Measurements from ENCODE around the gene RBM8A. TPM values are rescaled to one million over a fixed set of nuclear protein-coding genes. Genes with fewer than 3 reads are reported as not detected.
A peak's percentile ranks its signal among the peaks of the same experiment; 100 is the strongest.

RBM8A gene
- total and polyA plus RNA-seq, 9 of the 15 experiments (the other 6 are each of a cell fraction or from before 2014, with no cell fraction given): 215 to 1,035 (median 291) TPM

DNA sequence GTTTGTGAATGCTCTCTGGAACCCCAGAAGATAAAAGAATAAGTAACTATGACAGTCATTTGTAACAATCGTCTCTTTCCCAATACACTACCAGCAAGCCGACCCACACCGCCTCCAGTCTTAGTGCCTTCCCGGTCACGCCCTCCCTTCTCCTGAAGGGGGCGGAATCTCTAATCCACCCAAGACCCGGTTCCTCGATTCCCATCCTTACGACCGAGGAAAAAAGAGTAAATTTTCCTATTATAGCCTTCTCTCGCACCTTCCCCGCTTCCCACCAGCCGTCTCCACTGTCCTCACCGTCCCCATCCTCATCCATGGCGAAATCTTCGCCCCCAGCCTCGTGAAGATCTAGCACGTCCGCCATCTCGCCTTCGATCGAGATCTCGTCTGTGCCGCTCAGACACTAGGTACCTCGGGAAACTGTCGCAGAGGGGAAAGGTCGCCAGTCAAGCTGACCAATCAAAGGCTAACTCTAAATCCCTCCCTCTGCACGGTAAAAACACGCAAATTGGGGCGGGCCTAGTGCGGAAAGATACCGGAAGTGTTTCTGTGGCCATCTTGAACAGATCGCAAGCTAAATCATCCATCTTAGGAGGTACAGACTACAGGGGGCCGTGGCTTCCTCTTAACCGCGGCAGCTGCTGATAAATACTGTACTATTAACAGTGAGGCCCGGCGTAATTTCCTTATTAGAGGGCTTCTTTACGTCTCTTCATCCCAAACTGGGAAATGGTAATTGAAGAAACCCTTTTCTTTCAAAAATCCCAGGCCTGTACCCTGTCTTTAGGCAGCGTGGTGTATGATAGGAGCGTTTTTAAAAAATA lies at the start of gene RBM8A (continued):
- TF ChIP-seq, protein P1, sequence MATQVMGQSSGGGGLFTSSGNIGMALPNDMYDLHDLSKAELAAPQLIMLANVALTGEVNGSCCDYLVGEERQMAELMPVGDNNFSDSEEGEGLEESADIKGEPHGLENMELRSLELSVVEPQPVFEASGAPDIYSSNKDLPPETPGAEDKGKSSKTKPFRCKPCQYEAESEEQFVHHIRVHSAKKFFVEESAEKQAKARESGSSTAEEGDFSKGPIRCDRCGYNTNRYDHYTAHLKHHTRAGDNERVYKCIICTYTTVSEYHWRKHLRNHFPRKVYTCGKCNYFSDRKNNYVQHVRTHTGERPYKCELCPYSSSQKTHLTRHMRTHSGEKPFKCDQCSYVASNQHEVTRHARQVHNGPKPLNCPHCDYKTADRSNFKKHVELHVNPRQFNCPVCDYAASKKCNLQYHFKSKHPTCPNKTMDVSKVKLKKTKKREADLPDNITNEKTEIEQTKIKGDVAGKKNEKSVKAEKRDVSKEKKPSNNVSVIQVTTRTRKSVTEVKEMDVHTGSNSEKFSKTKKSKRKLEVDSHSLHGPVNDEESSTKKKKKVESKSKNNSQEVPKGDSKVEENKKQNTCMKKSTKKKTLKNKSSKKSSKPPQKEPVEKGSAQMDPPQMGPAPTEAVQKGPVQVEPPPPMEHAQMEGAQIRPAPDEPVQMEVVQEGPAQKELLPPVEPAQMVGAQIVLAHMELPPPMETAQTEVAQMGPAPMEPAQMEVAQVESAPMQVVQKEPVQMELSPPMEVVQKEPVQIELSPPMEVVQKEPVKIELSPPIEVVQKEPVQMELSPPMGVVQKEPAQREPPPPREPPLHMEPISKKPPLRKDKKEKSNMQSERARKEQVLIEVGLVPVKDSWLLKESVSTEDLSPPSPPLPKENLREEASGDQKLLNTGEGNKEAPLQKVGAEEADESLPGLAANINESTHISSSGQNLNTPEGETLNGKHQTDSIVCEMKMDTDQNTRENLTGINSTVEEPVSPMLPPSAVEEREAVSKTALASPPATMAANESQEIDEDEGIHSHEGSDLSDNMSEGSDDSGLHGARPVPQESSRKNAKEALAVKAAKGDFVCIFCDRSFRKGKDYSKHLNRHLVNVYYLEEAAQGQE (IDR thresholded peaks at IDR 0.05; ENCODE audit: borderline replicate concordance): peak; percentile 35
- TF ChIP-seq, protein P1 (CRISPR knock-in tag; IDR thresholded peaks at IDR 0.05; ENCODE audit: low read depth): no peak
- peak; percentile 67 for TF ChIP-seq ARID1B (IDR thresholded peaks at IDR 0.05)
- no peak for TF ChIP-seq HDAC6 (IDR thresholded peaks at IDR 0.05; ENCODE audit: low read depth, low read length)
- TF ChIP-seq FOXK2 (conservative IDR thresholded peaks at IDR 0.05 in 1 of 2, IDR thresholded peaks at IDR 0.05 in 1 of 2; ENCODE audit: low read depth in 2 of 2): peak; percentile 88 to 94
- peak; percentile 91 for TF ChIP-seq SMARCA5 (IDR thresholded peaks at IDR 0.05)
- TF ChIP-seq, protein P2, sequence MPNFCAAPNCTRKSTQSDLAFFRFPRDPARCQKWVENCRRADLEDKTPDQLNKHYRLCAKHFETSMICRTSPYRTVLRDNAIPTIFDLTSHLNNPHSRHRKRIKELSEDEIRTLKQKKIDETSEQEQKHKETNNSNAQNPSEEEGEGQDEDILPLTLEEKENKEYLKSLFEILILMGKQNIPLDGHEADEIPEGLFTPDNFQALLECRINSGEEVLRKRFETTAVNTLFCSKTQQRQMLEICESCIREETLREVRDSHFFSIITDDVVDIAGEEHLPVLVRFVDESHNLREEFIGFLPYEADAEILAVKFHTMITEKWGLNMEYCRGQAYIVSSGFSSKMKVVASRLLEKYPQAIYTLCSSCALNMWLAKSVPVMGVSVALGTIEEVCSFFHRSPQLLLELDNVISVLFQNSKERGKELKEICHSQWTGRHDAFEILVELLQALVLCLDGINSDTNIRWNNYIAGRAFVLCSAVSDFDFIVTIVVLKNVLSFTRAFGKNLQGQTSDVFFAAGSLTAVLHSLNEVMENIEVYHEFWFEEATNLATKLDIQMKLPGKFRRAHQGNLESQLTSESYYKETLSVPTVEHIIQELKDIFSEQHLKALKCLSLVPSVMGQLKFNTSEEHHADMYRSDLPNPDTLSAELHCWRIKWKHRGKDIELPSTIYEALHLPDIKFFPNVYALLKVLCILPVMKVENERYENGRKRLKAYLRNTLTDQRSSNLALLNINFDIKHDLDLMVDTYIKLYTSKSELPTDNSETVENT (CRISPR knock-in tag; IDR thresholded peaks at IDR 0.05): no peak
- TF ChIP-seq EP400 (IDR thresholded peaks at IDR 0.05): peak; percentile 99
- TF ChIP-seq BACH1 (tag; IDR thresholded peaks at IDR 0.05): peak; percentile 21; the same call in 1 of the 2 replicates
- peak; percentile 85 for TF ChIP-seq TAF1 (IDR thresholded peaks at IDR 0.05; ENCODE audit: control insufficient read depth, extremely low read depth, insufficient read depth, low read length, severe bottlenecking)
- no peak for TF ChIP-seq SIX5 (IDR thresholded peaks at IDR 0.05; ENCODE audit: borderline replicate concordance in 1 of 2, insufficient read depth in 1 of 2, low read depth in 1 of 2, low read length in 2 of 2)
- TF ChIP-seq ZNF239 (CRISPR knock-in tag; IDR thresholded peaks at IDR 0.05): no peak
- TF ChIP-seq XRCC3 (IDR thresholded peaks at IDR 0.05): no peak
- TF ChIP-seq ZFP30 (CRISPR knock-in tag; IDR thresholded peaks at IDR 0.05; ENCODE audit: borderline replicate concordance): no peak
- TF ChIP-seq SMARCC2 (IDR thresholded peaks at IDR 0.05; ENCODE audit: low read depth): peak; percentile 58; the same call in 1 of the 2 replicates

All from K562 (cell line).